ENCODE results near the gene BAX.
A peak's percentile ranks its signal among the peaks of the same experiment; 100 is the strongest.

BAX gene

DNA sequence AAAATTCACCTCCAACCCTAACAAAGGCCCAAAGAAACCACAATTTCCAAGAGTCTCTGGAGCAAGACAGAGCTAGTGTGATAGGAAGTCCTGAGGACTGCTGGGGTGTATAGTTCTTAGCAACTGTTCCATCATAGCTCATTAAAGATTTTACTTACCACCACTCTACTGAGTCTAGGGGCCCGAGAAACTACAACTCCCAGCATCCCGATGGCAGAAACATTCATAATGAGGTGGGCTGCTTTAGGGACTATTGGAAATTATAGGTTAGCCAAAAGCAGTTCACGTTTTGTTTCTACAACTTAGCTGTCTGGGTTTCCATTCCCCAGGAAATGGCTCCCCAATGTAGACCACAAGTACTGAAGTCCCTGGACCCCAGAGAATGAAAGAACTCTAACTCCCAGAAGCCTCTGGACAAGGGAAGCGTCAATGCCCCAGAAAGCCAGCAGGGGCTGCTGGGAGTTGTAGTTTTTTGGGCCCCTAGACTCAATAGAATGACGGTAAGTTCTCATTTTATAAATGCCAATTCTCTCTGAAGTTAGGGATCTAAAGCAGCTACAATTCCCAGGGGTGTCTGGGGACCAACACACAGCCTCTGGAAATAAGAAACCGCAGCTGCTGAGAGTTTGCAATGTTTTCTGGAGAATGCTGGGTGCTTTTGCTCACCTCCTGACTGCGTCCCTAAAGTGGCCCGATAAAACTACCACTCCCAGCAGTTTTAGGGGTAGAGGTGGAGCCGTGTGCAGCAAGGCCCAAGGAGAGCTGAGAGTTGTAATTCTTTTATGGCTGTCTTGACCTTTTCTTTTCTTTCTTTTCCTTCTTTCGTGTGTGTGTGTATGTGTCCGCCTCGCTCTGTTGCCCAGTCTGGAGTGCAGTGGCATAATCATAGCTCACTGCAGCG is 21.5 kb downstream of the BAX start:
- peak overlapping the region in 8 of 11 experiments; percentile 5 to 51 (median 26); a peak in 12 of 22 replicates for H3K4me2 ChIP-seq
- no peaks in the 10 kb centered on the region for H3K27me3 ChIP-seq
- H3K4me3 ChIP-seq = no peak overlapping the region
- peak overlapping the region in 3 of 11 experiments; percentile 26 to 73 (median 38); a peak in 5 of 22 replicates for H3K27ac ChIP-seq
- TF ChIP-seq Cebpa-rat (IDR thresholded peaks at IDR 0.05) = no peak
- H4K20me1 ChIP-seq = peaks cover 0 to 42% (median 4%) of the 10 kb centered on the region in 11 experiments; a peak in 7 of 22 replicates
- peaks cover 35 to 55% (median 50%) of the 10 kb centered on the region in 10 experiments for H3K4me1 ChIP-seq
- no peak overlapping the region for H3K9ac ChIP-seq
- no peaks in the 10 kb centered on the region for H3K9me3 ChIP-seq (replicated peaks in 1 of 11)
- peaks cover 46 to 98% (median 80%) of the 10 kb centered on the region in 11 experiments for H3K36me3 ChIP-seq

DNA sequence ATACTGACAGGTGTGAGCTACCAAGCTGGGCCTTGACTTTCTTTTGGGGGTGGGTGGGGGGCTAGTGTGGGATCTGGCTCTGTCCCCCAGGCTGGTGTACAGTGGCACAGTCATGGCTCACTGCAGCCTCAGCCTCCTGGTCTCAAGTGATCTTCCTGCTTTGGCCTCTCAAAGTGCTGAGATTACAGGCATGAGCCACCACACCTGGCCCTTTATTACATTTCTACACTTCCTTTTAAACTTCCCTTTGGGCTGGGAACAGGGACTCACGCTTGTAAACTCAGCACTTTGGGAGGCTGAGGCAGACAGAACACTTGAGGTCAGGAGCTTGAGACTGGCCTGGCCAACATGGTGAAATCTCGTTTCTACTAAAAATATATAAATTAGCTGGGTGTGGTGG is 22.4 kb downstream of the BAX start:
- Histone ChIP-seq H3K4me2 (peak overlapping the region in 10 of 11 experiments; percentile 5 to 51 (median 26); a peak in 10 of 22 replicates), H3K4me3 (no peak overlapping the region), H3K4me1 (peaks cover 35 to 56% (median 50%) of the 10 kb centered on the region in 10 experiments), H3K27ac (peak overlapping the region in 3 of 11 experiments; percentile 26 to 73 (median 40); a peak in 5 of 22 replicates), H3K9me3 (replicated peaks in 1 of 11) (no peaks in the 10 kb centered on the region), H3K9ac (peak overlapping the region in 2 of 11 experiments; percentile 20 to 25; a peak in 2 of 22 replicates), H4K20me1 (peaks cover 0 to 43% (median 0%) of the 10 kb centered on the region in 11 experiments; a peak in 6 of 22 replicates), H3K36me3 (peaks cover 54 to 98% (median 81%) of the 10 kb centered on the region in 11 experiments), H3K27me3 (no peaks in the 10 kb centered on the region)
- TF ChIP-seq Cebpa-rat (IDR thresholded peaks at IDR 0.05) = no peak

DNA sequence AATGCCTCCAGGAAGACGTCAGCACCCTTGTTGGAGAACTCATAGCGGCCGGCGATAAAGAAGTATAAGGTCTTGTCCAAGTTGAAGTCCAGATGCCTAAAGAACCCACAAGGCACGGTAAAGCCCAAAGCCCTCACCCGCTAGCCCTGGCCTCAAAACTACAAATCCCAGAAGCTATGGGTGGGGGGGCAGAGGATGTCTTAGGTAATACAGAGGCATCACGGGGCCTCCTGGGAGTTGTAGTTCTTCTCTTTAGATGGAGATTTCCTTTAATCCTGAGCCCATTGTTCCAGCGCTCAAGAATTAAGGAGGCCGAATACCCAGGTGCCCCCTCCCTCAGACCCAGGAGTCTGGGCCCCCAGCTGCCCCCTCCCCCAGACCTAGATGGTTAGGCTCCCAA is 27.6 kb downstream of the BAX start:
- no peak overlapping the region for H3K4me3 ChIP-seq
- peaks cover 75 to 99% (median 90%) of the 10 kb centered on the region in 11 experiments for H3K36me3 ChIP-seq
- no peak overlapping the region for H3K9ac ChIP-seq
- no peaks in the 10 kb centered on the region for H3K27me3 ChIP-seq
- peaks cover 0 to 55% (median 14%) of the 10 kb centered on the region in 11 experiments; a peak in 11 of 22 replicates for H4K20me1 ChIP-seq
- H3K27ac ChIP-seq = peak overlapping the region in 1 of 11 experiments; percentile 7; a peak in 1 of 22 replicates
- no peak for TF ChIP-seq Cebpa-rat (IDR thresholded peaks at IDR 0.05)
- H3K4me1 ChIP-seq = peaks cover 30 to 43% (median 34%) of the 10 kb centered on the region in 10 experiments
- no peaks in the 10 kb centered on the region for H3K9me3 ChIP-seq (replicated peaks in 1 of 11)
- no peak overlapping the region for H3K4me2 ChIP-seq

DNA sequence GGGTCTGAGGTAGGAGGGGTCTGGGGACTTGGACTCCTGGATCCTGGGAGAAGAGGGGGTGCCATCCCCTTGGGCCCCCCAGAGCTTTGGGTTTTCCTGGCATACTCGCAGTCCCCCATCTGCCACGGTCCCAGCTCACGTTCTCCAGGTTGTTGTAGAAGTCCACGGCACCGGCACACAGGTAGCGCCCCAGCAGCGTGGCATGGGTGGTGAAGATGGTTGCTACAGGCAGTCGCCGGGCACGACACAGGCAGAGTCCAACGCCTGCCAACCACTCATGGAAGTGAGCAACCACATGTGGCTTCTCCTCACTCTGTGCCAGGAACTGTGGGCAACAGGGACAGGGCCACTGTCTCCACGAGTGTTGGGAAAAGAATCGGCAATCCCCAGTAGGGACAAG is 31.0 kb downstream of the BAX start:
- TF ChIP-seq Cebpa-rat (IDR thresholded peaks at IDR 0.05) = no peak
- Histone ChIP-seq H3K4me2 (no peak overlapping the region), H3K36me3 (peaks cover 79 to 100% (median 95%) of the 10 kb centered on the region in 11 experiments), H3K4me3 (no peak overlapping the region), H3K9ac (no peak overlapping the region), H3K4me1 (peaks cover 18 to 35% (median 27%) of the 10 kb centered on the region in 10 experiments), H3K9me3 (replicated peaks in 1 of 11) (no peaks in the 10 kb centered on the region), H3K27ac (peak overlapping the region in 1 of 11 experiments; percentile 20; a peak in 1 of 22 replicates), H3K27me3 (no peaks in the 10 kb centered on the region), H4K20me1 (peaks cover 0 to 78% (median 36%) of the 10 kb centered on the region in 11 experiments; a peak in 15 of 22 replicates)

DNA sequence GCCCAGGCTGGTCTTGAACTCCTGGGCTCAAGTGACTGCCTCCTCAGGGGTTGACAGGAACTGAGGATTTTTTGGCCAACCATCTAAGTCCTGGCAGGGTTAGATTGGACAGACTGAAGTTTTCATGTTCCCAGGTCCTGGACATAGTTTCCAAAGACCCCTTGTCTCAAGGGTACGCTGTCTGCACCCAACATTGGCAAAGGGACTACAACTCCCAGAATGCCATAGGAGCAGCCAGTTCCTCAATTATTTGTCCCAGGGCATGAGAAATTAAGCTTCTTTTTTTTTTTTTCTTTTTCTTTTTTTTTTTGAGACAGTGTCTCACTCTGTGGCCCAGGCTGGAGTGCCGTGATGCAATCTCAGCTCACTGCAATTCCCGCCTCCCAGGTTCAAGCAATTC is 31.5 kb downstream of the BAX start:
- no peak overlapping the region for H3K4me2 ChIP-seq
- no peak overlapping the region for H3K4me3 ChIP-seq
- H3K27me3 ChIP-seq = no peaks in the 10 kb centered on the region
- H3K9ac ChIP-seq = no peak overlapping the region
- H3K4me1 ChIP-seq = peaks cover 23 to 35% (median 30%) of the 10 kb centered on the region in 10 experiments
- peak overlapping the region in 1 of 11 experiments; percentile 20; a peak in 1 of 22 replicates for H3K27ac ChIP-seq
- H4K20me1 ChIP-seq = peaks cover 0 to 81% (median 41%) of the 10 kb centered on the region in 11 experiments; a peak in 16 of 22 replicates
- H3K36me3 ChIP-seq = peaks cover 74 to 100% (median 90%) of the 10 kb centered on the region in 11 experiments
- H3K9me3 ChIP-seq (replicated peaks in 1 of 11) = no peaks in the 10 kb centered on the region
- TF ChIP-seq Cebpa-rat (IDR thresholded peaks at IDR 0.05) = no peak

DNA sequence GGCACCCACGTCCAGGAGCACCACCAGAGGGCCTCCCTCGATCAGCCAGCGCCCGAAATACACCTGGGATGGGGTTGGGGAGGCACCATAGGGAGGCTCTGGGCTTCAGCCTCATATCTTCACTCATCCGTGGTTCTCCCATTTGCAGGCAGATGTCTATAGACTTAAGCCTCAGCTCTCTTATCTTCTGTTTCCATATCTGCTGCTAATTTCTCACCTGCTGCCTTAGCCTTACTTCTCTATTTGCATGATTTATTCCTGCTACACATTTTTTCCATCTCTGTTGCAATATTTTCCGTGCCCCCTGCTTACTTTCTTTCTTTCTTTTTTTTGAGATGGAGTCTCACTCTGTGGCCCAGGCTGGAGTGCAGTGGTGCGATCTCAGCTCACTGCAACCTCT is 32.6 kb downstream of the BAX start:
- Histone ChIP-seq H3K4me1 (peaks cover 31 to 43% (median 39%) of the 10 kb centered on the region in 10 experiments), H3K4me2 (no peak overlapping the region), H3K27ac (no peak overlapping the region), H3K4me3 (no peak overlapping the region), H3K9ac (0 out of 22 replicates have a peak overlapping the region, but pooled peaks of 1 of the 11 experiments have one; percentile 11), H3K36me3 (peaks cover 63 to 90% (median 79%) of the 10 kb centered on the region in 11 experiments), H4K20me1 (peaks cover 7 to 87% (median 51%) of the 10 kb centered on the region in 11 experiments; a peak in 18 of 22 replicates), H3K27me3 (no peaks in the 10 kb centered on the region), H3K9me3 (replicated peaks in 1 of 11) (no peaks in the 10 kb centered on the region)
- TF ChIP-seq Cebpa-rat (IDR thresholded peaks at IDR 0.05) = no peak

DNA sequence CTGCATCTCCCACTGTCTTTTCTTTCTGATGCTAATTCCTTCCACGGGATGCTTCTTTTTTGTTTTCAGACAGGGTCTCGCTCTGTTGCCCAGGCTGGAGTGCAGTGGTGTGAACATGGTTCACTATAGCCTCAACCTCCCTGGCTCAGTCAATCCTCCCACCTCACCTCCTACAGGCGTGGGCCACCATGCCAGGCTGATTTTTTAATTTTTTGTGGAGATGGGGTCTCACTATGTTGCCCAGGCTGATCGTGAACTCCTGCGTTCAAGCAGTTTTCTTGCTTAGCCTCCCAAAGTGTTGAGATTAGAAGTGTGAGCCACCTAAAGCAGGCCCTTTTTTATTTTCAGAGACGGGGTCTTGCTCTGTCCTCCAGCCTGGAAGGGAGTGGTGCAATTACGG is 33.6 kb downstream of the BAX start:
- no peak for TF ChIP-seq Cebpa-rat (IDR thresholded peaks at IDR 0.05)
- Histone ChIP-seq H3K4me3 (no peak overlapping the region), H3K4me1 (peaks cover 31 to 43% (median 39%) of the 10 kb centered on the region in 10 experiments), H3K27me3 (no peaks in the 10 kb centered on the region), H3K27ac (peak overlapping the region in 3 of 11 experiments; percentile 9 to 93 (median 89); a peak in 2 of 22 replicates), H3K4me2 (peak overlapping the region in 5 of 11 experiments; percentile 95 to 100 (median 99); a peak in 9 of 22 replicates), H3K9me3 (replicated peaks in 1 of 11) (no peaks in the 10 kb centered on the region), H3K36me3 (peaks cover 54 to 80% (median 69%) of the 10 kb centered on the region in 11 experiments), H3K9ac (peak overlapping the region in 7 of 11 experiments; percentile 4 to 95 (median 21); a peak in 6 of 22 replicates), H4K20me1 (peaks cover 7 to 82% (median 51%) of the 10 kb centered on the region in 11 experiments; a peak in 18 of 22 replicates)

DNA sequence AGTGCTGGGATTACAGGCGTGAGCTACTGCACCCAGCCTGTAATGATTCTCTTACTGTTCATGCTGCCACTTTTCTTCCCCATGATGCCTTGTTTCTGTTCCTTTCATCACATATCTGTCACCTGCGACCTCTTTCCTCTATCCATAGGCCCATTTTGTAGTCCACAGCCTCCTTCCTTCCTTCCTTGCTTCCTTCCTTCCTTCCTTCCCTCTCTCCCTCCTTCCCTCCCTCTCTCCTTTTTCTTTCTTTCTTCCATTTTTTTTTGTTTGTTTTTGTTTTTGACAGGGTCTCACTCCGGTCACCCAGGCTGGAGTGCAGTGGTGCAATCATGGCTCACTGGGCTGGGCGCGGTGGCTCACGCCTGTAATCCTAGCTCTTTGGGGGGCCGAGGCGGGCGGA is 34.2 kb downstream of the BAX start:
- no peaks in the 10 kb centered on the region for H3K27me3 ChIP-seq
- no peak for TF ChIP-seq Cebpa-rat (IDR thresholded peaks at IDR 0.05)
- peak overlapping the region in 5 of 11 experiments; percentile 64 to 95 (median 91); a peak in 8 of 22 replicates for H3K27ac ChIP-seq
- H3K9ac ChIP-seq = peak overlapping the region in 8 of 11 experiments; percentile 18 to 95 (median 92); a peak in 10 of 22 replicates
- H4K20me1 ChIP-seq = peaks cover 7 to 77% (median 51%) of the 10 kb centered on the region in 11 experiments; a peak in 18 of 22 replicates
- no peaks in the 10 kb centered on the region for H3K9me3 ChIP-seq (replicated peaks in 1 of 11)
- peak overlapping the region in 8 of 11 experiments; percentile 95 to 100 (median 98); a peak in 17 of 22 replicates for H3K4me2 ChIP-seq
- H3K36me3 ChIP-seq = peaks cover 48 to 74% (median 65%) of the 10 kb centered on the region in 11 experiments
- H3K4me3 ChIP-seq = no peak overlapping the region; a peak in 1 of 20 replicates
- H3K4me1 ChIP-seq = peaks cover 31 to 43% (median 39%) of the 10 kb centered on the region in 10 experiments

Measured in BLaER1 treated with 17β-estradiol and CSF1 and Interleukin-3, amounts not matched to agents 10 nM and 100 nM (cell line).